RWPE1 (cell line): ENCODE measurements around the gene ANP32E.

Experiments used
- CTCF ChIA-PET: fragments of 350-600 bp; sonication (Branson Sonifier 250); formaldehyde crosslinking; extraction: SDS; loops from one replicate; lab custom pipeline; 2021; lab: Yijun Ruan, JAX
- POLR2A ChIA-PET: fragments of 400-600 bp; formaldehyde crosslinking; extraction: SDS; loops from one replicate; lab custom pipeline; 2020; ENCODE audit warnings: antibody characterized with exemption; ENCODE audit not compliant: low non-redundant PET; lab: Yijun Ruan, JAX
- DNase-seq: peaks from one replicate; pipeline ENCODE4 v3.0.0; 2012; ENCODE audit warnings: low spot score
- H3K27ac ChIP-seq: fragments of 450-650 bp; 2 replicates; pipeline ENCODE4 v1.5.1; 2017
- CTCF ChIP-seq: fragments of 450-650 bp; conservative IDR thresholded peaks from 2 replicates; pipeline ENCODE4 v1.5.1; 2017; ENCODE audit warnings: low read depth, mild to moderate bottlenecking

ANP32E gene

GRCh38 chr1:150235852-150236613, at the start of gene ANP32E:
TSS of gene ANP32E (minus strand) at chr1:150236112. CDS start at chr1:150235786, 326 bp downstream.
- ChIA-PET CTCF (no interaction called here), POLR2A (no interaction called here)
- peak; percentile 47 for TF ChIP-seq CTCF
- peak within 1 kb of the TSS; percentile 96 for H3K27ac ChIP-seq
- peak; percentile 99 for DNase-seq

- CTCF ChIA-PET, result interaction anchor here (3.8 kb wide), 1 partner anchor 27 kb away, joined by 21 read pairs; no protein-coding TSS in a partner anchor
- no peak for TF ChIP-seq CTCF
- POLR2A ChIA-PET, result interaction anchor here (1.0 kb wide), 1 partner anchor 8 kb away, joined by 3 read pairs; no protein-coding TSS in a partner anchor
- peak overlapping the region; percentile 97 for H3K27ac ChIP-seq
- DNase-seq, result no peak
These were observed 47.3 kb upstream of the ANP32E start for GRCh38 chr1:150283260-150283659.

DNA sequence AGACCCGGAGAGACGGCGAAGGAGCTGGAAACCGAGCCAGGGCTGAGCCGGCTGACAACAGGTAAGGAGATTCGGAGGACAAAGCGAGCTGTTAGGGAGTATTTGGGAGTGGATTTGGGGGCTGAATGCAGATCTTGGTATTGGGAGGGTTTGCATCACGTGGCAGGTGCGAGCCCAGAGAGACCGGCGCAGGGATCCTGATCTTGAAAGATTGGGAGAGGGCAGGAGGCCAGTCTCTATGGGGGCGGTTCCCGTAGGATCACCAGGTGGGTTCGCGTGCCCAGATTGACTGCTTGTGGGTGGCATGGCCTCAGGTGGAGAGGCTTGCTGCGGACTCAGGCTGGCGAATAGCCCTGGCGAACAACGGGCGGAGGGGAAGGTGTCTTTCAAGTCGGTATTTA, 46.6 kb upstream of the ANP32E start:
- POLR2A ChIA-PET, result interaction anchor here (0.6 to 1.0 kb wide), 2 partner anchors 8 to 12 kb away, joined by 3 to 7 read pairs; no protein-coding TSS in a partner anchor
- TF ChIP-seq CTCF, result no peak
- peak overlapping the region; percentile 97 for H3K27ac ChIP-seq
- CTCF ChIA-PET, result interaction anchor here (0.6 to 3.8 kb wide), 2 partner anchors 27 to 61 kb away, joined by 3 to 21 read pairs; no protein-coding TSS in a partner anchor
- DNase-seq, result no peak

DNA sequence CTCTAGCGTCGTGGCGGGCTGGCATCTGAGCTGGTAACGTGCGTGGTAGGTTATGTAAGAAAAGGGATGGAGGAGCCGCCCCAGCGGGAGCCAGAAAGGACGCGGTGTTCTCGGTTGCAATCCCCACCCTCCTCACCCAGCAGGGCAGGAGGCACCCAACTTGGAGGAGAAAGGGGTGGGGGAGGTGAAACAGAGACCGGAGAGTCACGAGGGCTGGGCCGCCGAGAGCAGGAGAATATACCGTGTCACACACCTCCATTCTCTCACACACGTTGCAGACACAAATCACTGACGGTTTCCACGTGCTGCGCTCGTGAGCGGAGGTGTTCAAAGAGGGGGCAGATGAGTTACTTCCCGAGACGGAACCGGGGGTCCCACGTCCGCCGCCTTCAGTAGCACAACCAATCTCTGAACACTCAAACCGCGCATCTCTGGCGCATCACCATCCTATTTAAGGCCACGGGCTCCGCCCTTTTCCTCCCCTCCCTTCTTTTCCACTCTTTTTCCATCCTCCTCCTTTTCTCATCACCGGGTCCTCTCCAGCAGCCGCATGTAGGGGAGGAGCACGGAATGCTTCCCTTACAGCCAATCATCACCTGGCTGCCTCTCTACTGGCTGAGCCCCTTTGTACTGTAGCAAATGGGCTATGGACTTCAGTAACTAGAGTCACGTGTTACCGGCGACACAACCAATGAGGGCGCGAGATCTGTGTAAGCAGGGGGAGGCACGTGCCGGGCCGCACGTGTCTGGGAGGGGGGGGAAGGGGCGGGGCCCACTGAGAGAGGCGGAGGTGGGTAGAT, 46.0 kb upstream of the ANP32E start, which contains the start of gene CIART:
Gene CIART (plus strand): TSS at position 797 of the 800 bp plus-strand sequence. CDS start 714 bp downstream, outside the sequence.
- POLR2A ChIA-PET, result interaction anchor here (0.6 to 1.0 kb wide), 2 partner anchors 9 to 12 kb away, joined by 3 to 7 read pairs; no protein-coding TSS in a partner anchor
- CTCF ChIA-PET, result interaction anchor here (0.6 to 3.8 kb wide), 7 partner anchors 10 to 684 kb away, joined by 3 to 21 read pairs (median 4); partner anchors contain the start of genes APH1A, C1orf54 and CA14
- no peak for TF ChIP-seq CTCF
- peak; percentile 98 for DNase-seq
- peak within 1 kb of the TSS; percentile 97 for H3K27ac ChIP-seq

DNA sequence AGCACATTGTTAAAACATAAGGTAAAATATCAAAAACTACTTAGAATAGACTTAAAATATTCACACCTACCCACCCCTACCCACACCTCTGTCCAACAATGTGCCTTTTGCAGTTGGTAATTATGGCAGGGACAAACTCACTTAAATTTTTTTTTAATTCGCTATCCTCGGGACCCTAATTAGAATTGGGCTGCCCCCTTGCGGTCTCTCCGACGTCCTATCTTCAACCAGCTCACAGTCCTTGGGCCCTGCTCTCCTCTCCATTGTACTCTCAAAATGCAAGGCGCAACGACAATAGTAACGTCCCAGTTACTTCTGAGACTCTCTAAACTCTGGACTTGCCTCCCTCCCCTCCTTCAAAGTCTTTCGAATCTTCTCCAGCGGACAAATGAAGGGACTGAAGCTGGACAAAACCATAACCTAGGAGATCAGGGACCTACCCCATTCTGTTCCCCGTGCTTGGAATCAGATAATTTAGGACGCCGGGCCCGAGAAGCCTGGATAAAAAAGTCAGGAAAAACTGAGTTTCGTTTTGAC, 45.4 kb upstream of the ANP32E start:
- peak; percentile 56 for DNase-seq
- POLR2A ChIA-PET, result no interaction called here
- peak overlapping the region; percentile 97 for H3K27ac ChIP-seq
- TF ChIP-seq CTCF, result peak; percentile 80
- CTCF ChIA-PET, result interaction anchor here (0.6 to 3.8 kb wide), 6 partner anchors 9 to 685 kb away, joined by 3 to 21 read pairs (median 4); partner anchors contain the start of genes APH1A, C1orf54 and CA14
